Thoracic aorta (tissue), 2 donors: ENCODE measurements around the gene BTG1. TPM values are rescaled to one million over a fixed set of nuclear protein-coding genes. Genes with fewer than 3 reads are reported as not detected.

Experiments
- ATAC-seq: fragments of 150-250 bp; one replicate; pipeline ENCODE4 v1.8.0; 2017; ENCODE audit warnings: low read depth; ENCODE audit not compliant: insufficient number of reproducible peaks, low FRiP score
- DNase-seq: peaks from one replicate; pipeline ENCODE4 v3.0.0-alpha.2; 2020; ENCODE audit warnings: low spot score
- H3K27ac ChIP-seq, 2 donors: fragments of 200-600 bp; sonication (generic); 1 replicate in 1 of 2; 2 replicates in 1 of 2; pipeline ENCODE4 v1.5.1; 2016; ENCODE audit warnings: mild to moderate bottlenecking in 2 of 2, moderate library complexity in 2 of 2
- H3K27me3 ChIP-seq: fragments of 200-600 bp; sonication (generic); replicated peaks from 2 replicates; pipeline ENCODE4 v1.6.0; 2016; ENCODE audit warnings: mild to moderate bottlenecking; ENCODE audit not compliant: insufficient read depth
- H3K36me3 ChIP-seq: fragments of 200-600 bp; sonication (generic); one replicate; pipeline ENCODE4 v1.5.1; 2016
- H3K4me1 ChIP-seq, 2 donors: fragments of 200-600 bp; sonication (generic); 1 replicate in 1 of 2; 2 replicates in 1 of 2; pipeline versions ENCODE4 v1.5.1 to v1.6.0; 2016; ENCODE audit warnings: low read depth in 2 of 2, mild to moderate bottlenecking in 1 of 2; ENCODE audit not compliant: control insufficient read depth in 1 of 2
- H3K4me3 ChIP-seq: fragments of 200-600 bp; sonication (generic); 2 replicates; pipeline ENCODE4 v1.5.1; 2016; ENCODE audit warnings: mild to moderate bottlenecking
- H3K9me3 ChIP-seq: fragments of 200-600 bp; sonication (generic); 2 replicates; pipeline ENCODE4 v1.5.1; 2016
- CTCF ChIP-seq: fragments of 200-600 bp; sonication (generic); IDR thresholded peaks from one replicate; pipeline ENCODE4 v1.5.1; 2019; ENCODE audit warnings: antibody characterized with exemption
- total RNA-seq, 2 donors: library from RNA; depleted of rRNA; stranded (reverse); fragments of >200 nt; gene quantifications; one replicate each; pipeline versions ENCODE4 v1.1.0 to v1.2.3, GENCODE V29; 2016

Gene BTG1
- 10 to 100 TPM; 31.7 to 53.3 TPM for total RNA-seq

- ATAC-seq: peak; percentile 95
- peaks cover 5 to 8% of the 10 kb centered on the region in 2 donors for H3K4me1 ChIP-seq
These were observed at the start of gene BTG1 for GRCh38 chr12:92145731-92146496. Gene BTG1 (minus strand): TSS chr12:92145846. CDS start chr12:92145535, 311 bp downstream.

GRCh38 chr12:92194561-92194960 lies 48.9 kb upstream of the BTG1 start:
- DNase-seq (no peak), ATAC-seq (no peak)
- no peaks in the 10 kb centered on the region for H3K4me1 ChIP-seq
- no peak overlapping the region for H3K4me3 ChIP-seq
- no peak overlapping the region for H3K27ac ChIP-seq
- H3K36me3 ChIP-seq: no peaks in the 10 kb centered on the region
- H3K27me3 ChIP-seq: no peaks in the 10 kb centered on the region
- H3K9me3 ChIP-seq: peaks cover 4% of the 10 kb centered on the region
- TF ChIP-seq CTCF: no peak

More at GRCh38 chr12:92145731-92146496, at the start of gene BTG1:
- Histone ChIP-seq H3K36me3 (peaks cover 6% of the 10 kb centered on the region), H3K4me3 (peak within 1 kb of the TSS; percentile 97), H3K9me3 (no peaks in the 10 kb centered on the region), H3K27me3 (no peaks in the 10 kb centered on the region), H3K27ac (peak within 1 kb of the TSS; percentile 91 to 99)
- peak; percentile 10 for TF ChIP-seq CTCF
- peak; percentile 98 for DNase-seq

- H3K36me3 ChIP-seq: no peaks in the 10 kb centered on the region
- H3K27ac ChIP-seq: no peak overlapping the region
- H3K9me3 ChIP-seq: peaks cover 4% of the 10 kb centered on the region
- no peak for TF ChIP-seq CTCF
- H3K4me3 ChIP-seq: no peak overlapping the region
- H3K4me1 ChIP-seq: no peaks in the 10 kb centered on the region
- no peaks in the 10 kb centered on the region for H3K27me3 ChIP-seq
- DNase-seq (no peak), ATAC-seq (no peak)
These were observed 48.2 kb upstream of the BTG1 start for GRCh38 chr12:92193846-92194245.

- DNase-seq (no peak), ATAC-seq (no peak)
- H3K4me3 ChIP-seq: no peak overlapping the region
- H3K4me1 ChIP-seq: no peaks in the 10 kb centered on the region
- peaks cover 4% of the 10 kb centered on the region for H3K9me3 ChIP-seq
- no peaks in the 10 kb centered on the region for H3K27me3 ChIP-seq
- no peaks in the 10 kb centered on the region for H3K36me3 ChIP-seq
- no peak for TF ChIP-seq CTCF
- H3K27ac ChIP-seq: no peak overlapping the region
These were observed 47.4 kb upstream of the BTG1 start for GRCh38 chr12:92193063-92193462.

- Histone ChIP-seq H3K4me1 (no peaks in the 10 kb centered on the region), H3K36me3 (no peaks in the 10 kb centered on the region), H3K27me3 (no peaks in the 10 kb centered on the region), H3K4me3 (no peak overlapping the region), H3K27ac (no peak overlapping the region), H3K9me3 (peaks cover 4% of the 10 kb centered on the region)
- no peak for ATAC-seq
- TF ChIP-seq CTCF: no peak
- DNase-seq: no peak
These were observed 46.7 kb upstream of the BTG1 start for GRCh38 chr12:92192360-92192759.
